H1 (cell line): ENCODE measurements around the gene CDPF1. TPM values are rescaled to one million over a fixed set of nuclear protein-coding genes. Genes with fewer than 3 reads are reported as not detected.

Experiments
- CTCF ChIA-PET: fragments of 300-600 bp; sonication (Branson Sonifier 250); formaldehyde crosslinking; loops from one replicate; lab custom pipeline; 2021; ENCODE audit not compliant: partially characterized antibody; lab: Charles Lee
- POLR2A ChIA-PET: fragments of 300-600 bp; sonication (Branson Sonifier 250); formaldehyde crosslinking; loops from one replicate; lab custom pipeline; 2021; ENCODE audit warnings: inconsistent platforms; ENCODE audit not compliant: partially characterized antibody; lab: Charles Lee
- DNase-seq, 2 experiments: peaks; one replicate each; pipeline versions ENCODE4 v3.0.0 to v3.0.0-alpha.2; 2010 to 2022; ENCODE audit warnings: low spot score in 2 of 2, low read depth in 1 of 2, mixed read lengths in 1 of 2
- FAIRE-seq: peaks from 2 replicates; lab custom pipeline; 2011; peaks lifted over from hg19 to GRCh38; lab: Jason Lieb, UNC
- H2AFZ ChIP-seq: 2 replicates; pipeline ENCODE4 v1.8.1; 2012; ENCODE audit warnings: low read length, inconsistent platforms
- H2AK5ac ChIP-seq: 2 replicates; pipeline ENCODE4 v1.6.1; 2013; ENCODE audit warnings: low read depth, low read length
- H2BK120ac ChIP-seq: replicated peaks from 2 replicates; pipeline ENCODE3; 2013; ENCODE audit warnings: low read depth, low read length, inconsistent platforms
- H2BK12ac ChIP-seq: 2 replicates; pipeline ENCODE4 v1.6.1; 2013; ENCODE audit warnings: low read depth, low read length
- H2BK15ac ChIP-seq: 2 replicates; pipeline ENCODE4 v1.6.1; 2013; ENCODE audit warnings: low read length
- H2BK20ac ChIP-seq: 2 replicates; pipeline ENCODE4 v1.6.1; 2013; ENCODE audit warnings: low read length
- H2BK5ac ChIP-seq: 2 replicates; pipeline ENCODE4 v1.6.1; 2013; ENCODE audit warnings: low read depth, low read length
- H3K14ac ChIP-seq: 2 replicates; pipeline ENCODE4 v1.6.1; 2013; ENCODE audit warnings: inconsistent platforms; ENCODE audit not compliant: insufficient read length
- H3K18ac ChIP-seq: 2 replicates; pipeline ENCODE4 v1.6.1; 2013; ENCODE audit warnings: low read length; ENCODE audit errors: extremely low read depth
- H3K23ac ChIP-seq: 2 replicates; pipeline ENCODE4 v1.6.1; 2013; ENCODE audit warnings: inconsistent platforms; ENCODE audit not compliant: insufficient read length
- H3K23me2 ChIP-seq: 2 replicates; pipeline ENCODE4 v1.6.1; 2013; ENCODE audit warnings: low read depth, low read length
- H3K27ac ChIP-seq: 2 replicates; pipeline ENCODE4 v1.6.1; 2011; ENCODE audit warnings: low read depth, low read length, inconsistent platforms
- H3K27me3 ChIP-seq, 4 experiments: replicated peaks in 1 of 4; 1 replicate in 1 of 4; 2 replicates in 3 of 4; pipeline versions ENCODE4 v1.6.1 to v1.8.1; 2011 to 2013; ENCODE audit warnings: low read length in 3 of 4, mild to moderate bottlenecking in 3 of 4, inconsistent platforms in 2 of 4, mixed read lengths in 2 of 4, moderate library complexity in 1 of 4; ENCODE audit not compliant: control insufficient read depth in 3 of 4, insufficient read depth in 3 of 4; ENCODE audit errors: extremely low read depth in 1 of 4
- H3K36me3 ChIP-seq, 4 experiments: 2 replicates each; pipeline versions ENCODE4 v1.6.1 to v1.8.1; 2011 to 2013; ENCODE audit warnings: mild to moderate bottlenecking in 4 of 4, low read length in 3 of 4, moderate library complexity in 2 of 4, control low read depth in 1 of 4, inconsistent platforms in 1 of 4; ENCODE audit not compliant: insufficient read depth in 4 of 4, control insufficient read depth in 2 of 4
- H3K4ac ChIP-seq: replicated peaks from 2 replicates; pipeline ENCODE3; 2013; ENCODE audit warnings: low read length, low read depth, mixed read lengths, inconsistent platforms; ENCODE audit not compliant: insufficient read length
- H3K4me1 ChIP-seq, 4 experiments: replicated peaks in 1 of 4; 1 replicate in 1 of 4; 2 replicates in 3 of 4; pipeline versions ENCODE4 v1.6.1 to v1.8.1; 2011 to 2013; ENCODE audit warnings: low read length in 3 of 4, inconsistent platforms in 2 of 4, mixed read lengths in 1 of 4; ENCODE audit not compliant: insufficient read depth in 4 of 4, control insufficient read depth in 3 of 4
- H3K4me2 ChIP-seq, 2 experiments: 2 replicates each; pipeline versions ENCODE4 v1.6.1 to v1.8.1; 2011 to 2013; ENCODE audit warnings: low read depth in 2 of 2, low read length in 2 of 2, control low read depth in 1 of 2, inconsistent platforms in 1 of 2, mild to moderate bottlenecking in 1 of 2; ENCODE audit not compliant: insufficient read depth in 1 of 2
- H3K4me3 ChIP-seq, 4 experiments: fragments of 200-600, 300-600 bp in 1 of 4; sonication (generic), shearing (Covaris generic), sonication (Bioruptor Twin) in 1 of 4; 2 replicates each; pipeline versions ENCODE4 v1.5.1 to v1.8.1; 2011 to 2016; ENCODE audit warnings: low read length in 4 of 4, low read depth in 3 of 4, control low read depth in 2 of 4, inconsistent platforms in 2 of 4, mild to moderate bottlenecking in 2 of 4, mixed read lengths in 1 of 4, moderate library complexity in 1 of 4; ENCODE audit not compliant: insufficient read depth in 2 of 4; ENCODE audit errors: extremely low read depth in 1 of 4
- H3K56ac ChIP-seq: replicated peaks from 2 replicates; pipeline ENCODE3; 2013; ENCODE audit warnings: low read depth, mild to moderate bottlenecking, mixed read lengths, low read length, inconsistent platforms; ENCODE audit not compliant: insufficient read length
- H3K79me1 ChIP-seq: 2 replicates; pipeline ENCODE4 v1.6.1; 2013; ENCODE audit warnings: low read depth, low read length, control low read depth
- H3K79me2 ChIP-seq, 2 experiments: 2 replicates each; pipeline versions ENCODE4 v1.6.1 to v1.8.1; 2012 to 2013; ENCODE audit warnings: low read length in 2 of 2, mild to moderate bottlenecking in 2 of 2, inconsistent platforms in 1 of 2; ENCODE audit not compliant: insufficient read depth in 2 of 2, control insufficient read depth in 1 of 2
- H3K9ac ChIP-seq, 4 experiments: replicated peaks in 1 of 4; 1 replicate in 1 of 4; 2 replicates in 3 of 4; pipeline versions ENCODE4 v1.6.1 to v1.8.1; 2011 to 2013; ENCODE audit warnings: low read depth in 3 of 4, low read length in 3 of 4, control low read depth in 2 of 4, mild to moderate bottlenecking in 2 of 4, moderate library complexity in 2 of 4, inconsistent platforms in 1 of 4; ENCODE audit errors: extremely low read depth in 1 of 4
- H3K9me3 ChIP-seq, 2 experiments: 2 replicates each; pipeline versions ENCODE4 v1.6.1 to v1.8.1; 2012 to 2013; ENCODE audit warnings: mild to moderate bottlenecking in 2 of 2, moderate library complexity in 2 of 2, control low read depth in 1 of 2, inconsistent platforms in 1 of 2, low read depth in 1 of 2, low read length in 1 of 2, mixed read lengths in 1 of 2; ENCODE audit not compliant: insufficient read depth in 2 of 2
- H4K20me1 ChIP-seq, 2 experiments: replicated peaks in 1 of 2; 2 replicates each; pipeline versions ENCODE3 to v1.8.1; 2011 to 2013; ENCODE audit warnings: inconsistent platforms in 2 of 2, low read length in 2 of 2, mild to moderate bottlenecking in 1 of 2; ENCODE audit not compliant: insufficient read depth in 2 of 2, control insufficient read depth in 1 of 2
- H4K5ac ChIP-seq: 2 replicates; pipeline ENCODE4 v1.6.1; 2013; ENCODE audit warnings: low read length, low read depth, mixed read lengths, inconsistent platforms; ENCODE audit not compliant: insufficient read length
- H4K8ac ChIP-seq: 2 replicates; pipeline ENCODE4 v1.8.0; 2013; ENCODE audit warnings: mild to moderate bottlenecking, moderate library complexity, low read length, inconsistent platforms; ENCODE audit not compliant: insufficient read depth; ENCODE audit errors: extremely low read depth
- H4K91ac ChIP-seq: replicated peaks from 2 replicates; pipeline ENCODE3; 2013; ENCODE audit warnings: low read length, mixed read lengths, inconsistent platforms; ENCODE audit not compliant: insufficient read length
- CBX5 ChIP-seq: fragments of 300-800, 300-1000 bp; sonication (generic); IDR thresholded peaks from 2 replicates; pipeline ENCODE4 v1.7.1; 2016; ENCODE audit warnings: antibody characterized with exemption, low read length, low read depth
- CHD1 ChIP-seq: IDR thresholded peaks from 2 replicates; pipeline ENCODE4 v1.6.1; 2012; ENCODE audit warnings: low read depth, low read length, improper control_type of control experiment
- EGR1 ChIP-seq: IDR thresholded peaks from 2 replicates; pipeline ENCODE4 v1.6.1; 2011; ENCODE audit warnings: low read depth, low read length, borderline replicate concordance
- EP300 ChIP-seq, 2 experiments: IDR thresholded peaks; 1 replicate in 1 of 2; 2 replicates in 1 of 2; pipeline ENCODE4 v1.6.1; 2011 to 2012; ENCODE audit warnings: low read depth in 2 of 2, low read length in 2 of 2, mild to moderate bottlenecking in 2 of 2, borderline replicate concordance in 1 of 2, inconsistent platforms in 1 of 2, moderate library complexity in 1 of 2
- EZH2 ChIP-seq: fragments of 200-600 bp; sonication (generic); IDR thresholded peaks from 2 replicates; pipeline ENCODE4 v1.7.1; 2012; ENCODE audit warnings: low read depth, mild to moderate bottlenecking, moderate library complexity, low read length, inconsistent platforms; ENCODE audit not compliant: severe bottlenecking
- GABPA ChIP-seq: IDR thresholded peaks from 2 replicates; pipeline ENCODE4 v1.6.1; 2011; ENCODE audit warnings: mild to moderate bottlenecking, low read length, moderate library complexity, borderline replicate concordance; ENCODE audit not compliant: insufficient read depth
- JUN ChIP-seq: IDR thresholded peaks from 2 replicates; pipeline ENCODE4 v1.6.1; 2011; ENCODE audit warnings: low read depth, mild to moderate bottlenecking, improper control_type of control experiment, low read length
- KDM5A ChIP-seq: fragments of 200-600 bp; IDR thresholded peaks from 2 replicates; pipeline ENCODE4 v1.7.1; 2012; ENCODE audit warnings: mild to moderate bottlenecking, low read length, inconsistent platforms, mixed read lengths
- RBBP5 ChIP-seq: IDR thresholded peaks from 2 replicates; pipeline ENCODE4 v1.7.1; 2012; ENCODE audit warnings: low read depth, mild to moderate bottlenecking, inconsistent platforms, low read length, moderate library complexity, borderline replicate concordance
- SIX5 ChIP-seq: IDR thresholded peaks from 2 replicates; pipeline ENCODE4 v1.6.1; 2011; ENCODE audit warnings: mild to moderate bottlenecking, low read depth, low read length
- SRF ChIP-seq: IDR thresholded peaks from 2 replicates; pipeline ENCODE4 v1.6.1; 2011; ENCODE audit warnings: mild to moderate bottlenecking, low read depth, low read length, moderate library complexity
- TAF7 ChIP-seq: optimal IDR thresholded peaks from 2 replicates; pipeline ENCODE3; 2011; ENCODE audit warnings: low read depth, mild to moderate bottlenecking, inconsistent platforms, low read length, moderate library complexity, borderline replicate concordance
- WGBS, 2 experiments: shearing (Covaris generic) in 1 of 2; methylation state at CpG; one replicate each; pipeline versions ENCODE4 v1.1.6 to v1.1.7; 2013 to 2015; ENCODE audit warnings: low lambda C conversion rate in 2 of 2, mixed read lengths in 2 of 2, inconsistent platforms in 1 of 2, low coverage in 1 of 2, missing lambda C conversion rate in 1 of 2; ENCODE audit not compliant: insufficient replicate concordance in 2 of 2, insufficient coverage in 1 of 2, insufficient read length in 1 of 2; ENCODE audit errors: extremely low coverage in 1 of 2, missing lambda C conversion rate in 1 of 2; 5-methylcytosine and 5-hydroxymethylcytosine counted together
- polyA plus RNA-seq, 7 experiments: library from polyadenylated mRNA; depleted of rRNA in 3 of 7; stranded (reverse) in 5 of 7; unstranded in 2 of 7; fragments of >200 nt in 5 of 7; fragments of 200-250 nt in 2 of 7; gene quantifications; 1 replicate in 5 of 7; 2 replicates in 1 of 7; 4 replicates in 1 of 7; pipeline versions ENCODE4 v1.2.1 to v1.2.3, GENCODE V29; 2011 to 2013; ENCODE audit warnings: missing spikeins in 2 of 7, mixed read lengths in 2 of 7
- total RNA-seq: library from RNA; stranded (reverse); fragmentation: NEBNext Ultra II Directional; extraction: Animal tissue kit (Norgen Biotek cat#: 25700); gene quantifications from 2 replicates; pipeline ENCODE4 v1.2.1, GENCODE V29; 2021
- TF ChIP-seq, protein P1 (sequence below): IDR thresholded peaks from 2 replicates; pipeline ENCODE4 v1.6.1; 2011; ENCODE audit warnings: low read depth, mild to moderate bottlenecking, low read length; ENCODE audit not compliant: insufficient read depth

The CDPF1 gene
- total and polyA plus RNA-seq, 2 of the 8 experiments (the other 6 are each of a cell fraction or from before 2014, with no cell fraction given), result 9.7 to 13.7 TPM

DNA sequence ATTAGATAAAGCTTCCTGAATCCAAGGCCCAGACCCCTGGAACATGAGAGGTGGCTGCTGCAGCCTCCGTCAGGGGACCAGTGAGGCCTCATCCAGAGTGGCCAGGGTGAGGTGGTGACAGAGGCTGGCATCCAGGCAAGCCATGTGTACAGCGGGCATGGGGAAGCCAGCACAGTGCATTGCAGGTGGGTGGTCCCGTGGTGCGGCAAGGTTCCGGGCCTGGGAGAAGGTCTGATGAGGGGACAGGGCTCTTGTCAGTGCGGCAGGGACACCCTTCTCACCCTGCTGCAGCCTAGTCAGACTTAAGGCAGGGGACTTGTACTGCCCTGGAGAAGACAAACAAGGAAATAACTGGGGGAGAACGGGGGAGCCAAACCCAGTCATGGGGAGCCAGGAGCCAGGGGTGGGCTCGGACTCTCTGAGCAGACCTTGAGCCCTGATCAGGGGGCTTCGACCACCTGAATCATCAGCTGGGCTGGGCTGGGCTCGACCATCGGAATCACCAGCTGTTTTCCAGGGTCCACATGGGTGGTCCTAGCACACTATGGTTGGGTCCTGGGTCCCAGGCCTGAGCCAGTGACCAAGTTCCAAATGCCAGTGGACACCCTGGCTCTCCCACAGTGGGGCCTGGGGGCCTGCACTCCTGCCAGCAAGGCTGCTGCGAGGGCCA is 22.8 kb upstream of the CDPF1 start:
- Histone ChIP-seq H2BK5ac (no peak overlapping the region), H3K27me3 (no peaks in the 10 kb centered on the region), H3K79me1 (peaks cover 3% of the 10 kb centered on the region; the same call in 1 of the 2 replicates), H3K79me2 (no peaks in the 10 kb centered on the region), H2AFZ (no peak overlapping the region), H3K9ac (no peak overlapping the region), H3K23ac (no peak overlapping the region), H3K36me3 (peaks cover 4 to 16% (median 10%) of the 10 kb centered on the region in 4 experiments; a peak in 4 of 8 replicates), H3K27ac (no peak overlapping the region), H4K91ac (no peak overlapping the region), H3K56ac (no peak overlapping the region), H2BK120ac (no peak overlapping the region), H2BK12ac (no peak overlapping the region), H3K18ac (no peak overlapping the region), H3K4me2 (no peak overlapping the region), H3K4ac (no peak overlapping the region), H3K4me1 (no peaks in the 10 kb centered on the region), H2AK5ac (no peak overlapping the region), H4K8ac (no peak overlapping the region), H4K20me1 (peaks cover 0 to 5% of the 10 kb centered on the region in 2 experiments), H3K14ac (no peak overlapping the region), H3K9me3 (no peaks in the 10 kb centered on the region), H2BK20ac (no peak overlapping the region), H4K5ac (no peak overlapping the region), H3K4me3 (no peak overlapping the region), H3K23me2 (peaks cover 3% of the 10 kb centered on the region; the same call in 1 of the 2 replicates), H2BK15ac (no peak overlapping the region)
- 93% methylated on average over 12 of the region's 12 CpGs; no CpG with 5 or more reads in 1 of the 2 experiments for WGBS, 2 experiments
- ChIA-PET POLR2A (no interaction called here), CTCF (no interaction called here)
- FAIRE-seq, result no peak
- DNase-seq, result no peak
- no peak for TF ChIP-seq EZH2
- TF ChIP-seq, protein P1, sequence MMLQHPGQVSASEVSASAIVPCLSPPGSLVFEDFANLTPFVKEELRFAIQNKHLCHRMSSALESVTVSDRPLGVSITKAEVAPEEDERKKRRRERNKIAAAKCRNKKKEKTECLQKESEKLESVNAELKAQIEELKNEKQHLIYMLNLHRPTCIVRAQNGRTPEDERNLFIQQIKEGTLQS, result no peak
- no peak for TF ChIP-seq CBX5
- TF ChIP-seq CHD1, result no peak
- no peak for TF ChIP-seq SIX5
- TF ChIP-seq TAF7, result no peak
- no peak for TF ChIP-seq RBBP5
- TF ChIP-seq EP300 (IDR thresholded peaks at IDR 0.05; ENCODE audit: borderline replicate concordance in 1 of 2, low read depth in 2 of 2, low read length in 2 of 2), result no peak
- TF ChIP-seq KDM5A, result no peak
- no peak for TF ChIP-seq GABPA
- TF ChIP-seq JUN, result no peak
- no peak for TF ChIP-seq EGR1
- no peak for TF ChIP-seq SRF
